ENCODE data around the gene TMEM39B. TPM values are rescaled to one million over a fixed set of nuclear protein-coding genes. Genes with fewer than 3 reads are reported as not detected.
"Not testable (repeated sequence)": the region's sequence is repeated elsewhere in the genome, so short reads cannot be mapped to it uniquely, and the experiment has no call there.

The TMEM39B gene
- 4.2 TPM for total RNA-seq

GRCh38 chr1:32072622-32073298 lies at the start of gene TMEM39B:
TSS of gene TMEM39B (plus strand) at chr1:32072939. CDS start at chr1:32073048, 109 bp downstream.
- peak; percentile 95 for DNase-seq

GRCh38 chr1:32023351-32023750 lies 49.4 kb upstream of the TMEM39B start:
- no peak for DNase-seq

- DNase-seq = no peak
Observed at GRCh38 chr1:32025515-32025914, 47.2 kb upstream of the TMEM39B start.

GRCh38 chr1:32028746-32029145 lies 44.0 kb upstream of the TMEM39B start:
- DNase-seq = no peak

- no peak for DNase-seq
Observed at GRCh38 chr1:32031578-32032274, 41.0 kb upstream of the TMEM39B start.

- no peak for DNase-seq
Observed at GRCh38 chr1:32032275-32032615, 40.5 kb upstream of the TMEM39B start.

- DNase-seq = no peak
Observed at GRCh38 chr1:32035119-32035518, 37.6 kb upstream of the TMEM39B start.

- DNase-seq = no peak
Observed at GRCh38 chr1:32040711-32041110, 32.0 kb upstream of the TMEM39B start.

- DNase-seq = no peak
Observed at GRCh38 chr1:32042330-32042729, 30.4 kb upstream of the TMEM39B start.

- no peak for DNase-seq
Observed at GRCh38 chr1:32044234-32044633, 28.5 kb upstream of the TMEM39B start.

- no peak for DNase-seq
Observed at GRCh38 chr1:32045772-32046171, 27.0 kb upstream of the TMEM39B start.

GRCh38 chr1:32047701-32048100 lies 25.0 kb upstream of the TMEM39B start:
- DNase-seq = no peak

- DNase-seq = no peak
Observed at GRCh38 chr1:32048440-32048839, 24.3 kb upstream of the TMEM39B start.

GRCh38 chr1:32051706-32052105 lies 21.0 kb upstream of the TMEM39B start:
- DNase-seq = no peak

- DNase-seq = no peak
Observed at GRCh38 chr1:32052887-32053286, 19.9 kb upstream of the TMEM39B start.

GRCh38 chr1:32055416-32055815 lies 17.3 kb upstream of the TMEM39B start:
- no peak for DNase-seq

- no peak for DNase-seq
Observed at GRCh38 chr1:32056598-32056997, 16.1 kb upstream of the TMEM39B start.

- DNase-seq = no peak
Observed at GRCh38 chr1:32060914-32061313, 11.8 kb upstream of the TMEM39B start.

GRCh38 chr1:32062867-32063230 lies 9.9 kb upstream of the TMEM39B start:
- no peak for DNase-seq

- DNase-seq = no peak
Observed at GRCh38 chr1:32063261-32063681, 9.5 kb upstream of the TMEM39B start.

GRCh38 chr1:32065613-32066488 lies 6.9 kb upstream of the TMEM39B start:
- DNase-seq = not testable (repeated sequence)

- no peak for DNase-seq
Observed at GRCh38 chr1:32066489-32066873, 6.3 kb upstream of the TMEM39B start.

GRCh38 chr1:32068957-32069588 lies 3.7 kb upstream of the TMEM39B start:
- DNase-seq = no peak
